HepG2 (cell line): ENCODE data around the gene KIAA1549. TPM values are rescaled to one million over a fixed set of nuclear protein-coding genes. Genes with fewer than 3 reads are reported as not detected.

Experiments
- ATAC-seq: fragments of 200-7000 bp; cut with Tn5 transposase; 3 replicates; pipeline ENCODE4 v1.9.1; 2020; ENCODE audit warnings: mild to moderate bottlenecking, moderate library complexity
- BruUV-seq: library from RNA; stranded (reverse); fragments of 400-500 nt; replicated peaks from 2 replicates; lab custom pipeline; 2021; lab: Mats Ljungman, UMichigan
- CTCF ChIA-PET: fragments of 300-600 bp; formaldehyde crosslinking; extraction: SDS; loops from one replicate; lab custom pipeline; 2021; ENCODE audit warnings: low total read pairs, inconsistent platforms, low intra/inter-chr PET ratio; lab: Yijun Ruan, JAX
- POLR2A ChIA-PET: fragments of 350-600 bp; sonication (Branson Sonifier 250); formaldehyde crosslinking; loops from one replicate; lab custom pipeline; 2020; ENCODE audit warnings: antibody characterized with exemption, inconsistent platforms; lab: Yijun Ruan, JAX
- DNase-seq: peaks from one replicate; pipeline ENCODE4 v3.0.0-alpha.2; 2015; ENCODE audit warnings: low spot score
- FAIRE-seq: peaks from 3 replicates; lab custom pipeline; 2011; peaks lifted over from hg19 to GRCh38; lab: Jason Lieb, UNC
- H2AFZ ChIP-seq: one replicate; pipeline ENCODE4 v1.6.1; 2011; ENCODE audit warnings: low read length, inconsistent platforms
- H3K27ac ChIP-seq: fragments of 300-600 bp; 3 replicates; pipeline ENCODE4 v1.8.0; 2011; ENCODE audit warnings: mixed run types, mild to moderate bottlenecking, mixed read lengths, low read length, inconsistent platforms; ENCODE audit not compliant: insufficient read depth; ENCODE audit errors: extremely low read length
- H3K27me3 ChIP-seq, 2 experiments: fragments of 200-600 bp in 1 of 2; 2 replicates in 1 of 2; 3 replicates in 1 of 2; pipeline versions ENCODE4 v1.6.0 to v1.8.0; 2011; ENCODE audit warnings: low read length in 2 of 2, mild to moderate bottlenecking in 2 of 2, moderate library complexity in 2 of 2, inconsistent platforms in 1 of 2; ENCODE audit not compliant: insufficient read depth in 2 of 2, control insufficient read depth in 1 of 2
- H3K36me3 ChIP-seq, 2 experiments: fragments of 200-600 bp in 1 of 2; replicated peaks in 1 of 2; 2 replicates in 1 of 2; 3 replicates in 1 of 2; pipeline versions ENCODE4 v1.5.1 to v1.8.0; 2011; ENCODE audit warnings: low read length in 2 of 2, inconsistent platforms in 1 of 2; ENCODE audit not compliant: insufficient read depth in 2 of 2, control insufficient read depth in 1 of 2
- H3K4me1 ChIP-seq: 2 replicates; pipeline ENCODE4 v1.5.1; 2012; ENCODE audit warnings: low read length, inconsistent platforms; ENCODE audit not compliant: insufficient read depth
- H3K4me2 ChIP-seq: 2 replicates; pipeline ENCODE4 v1.6.0; 2011; ENCODE audit warnings: low read depth, low read length, inconsistent platforms
- H3K4me3 ChIP-seq, 3 experiments: fragments of 200-600 bp in 1 of 3; sonication (generic), shearing (Covaris generic) in 1 of 3; replicated peaks in 1 of 3; 2 replicates each; pipeline ENCODE4 v1.5.1; 2011 to 2016; ENCODE audit warnings: low read length in 3 of 3, inconsistent platforms in 2 of 3, low read depth in 2 of 3, mild to moderate bottlenecking in 2 of 3, control low read depth in 1 of 3, mixed read lengths in 1 of 3; ENCODE audit not compliant: insufficient read depth in 1 of 3
- H3K79me2 ChIP-seq: one replicate; pipeline ENCODE4 v1.6.1; 2011; ENCODE audit warnings: low read length, inconsistent platforms; ENCODE audit not compliant: insufficient read depth
- H3K9ac ChIP-seq: 2 replicates; pipeline ENCODE4 v1.6.0; 2011; ENCODE audit warnings: mild to moderate bottlenecking, low read depth, low read length, inconsistent platforms; ENCODE audit not compliant: insufficient read depth
- H3K9me3 ChIP-seq: 2 replicates; pipeline ENCODE4 v1.5.1; 2012; ENCODE audit warnings: mild to moderate bottlenecking, low read length
- H4K20me1 ChIP-seq: 2 replicates; pipeline ENCODE4 v1.6.0; 2011; ENCODE audit warnings: inconsistent platforms, mild to moderate bottlenecking, low read length, moderate library complexity; ENCODE audit not compliant: insufficient read depth
- AGO1 ChIP-seq: fragments of 200-400 bp; formaldehyde crosslinking; IDR thresholded peaks from 2 replicates; pipeline ENCODE4 v1.6.1; 2017; ENCODE audit warnings: mild to moderate bottlenecking, low read depth, low read length, moderate library complexity; ENCODE audit not compliant: poor library complexity, severe bottlenecking
- CBFB ChIP-seq: sonication (generic); formaldehyde crosslinking; IDR thresholded peaks from 2 replicates; pipeline ENCODE4 v1.4.0; 2020; ENCODE audit warnings: missing genetic modification reagents
- CC2D1A ChIP-seq: sonication (generic); formaldehyde crosslinking; IDR thresholded peaks from 2 replicates; pipeline ENCODE4 v1.8.1; 2023; ENCODE audit warnings: mild to moderate bottlenecking, missing genetic modification reagents
- FOXO1 ChIP-seq: sonication (generic); formaldehyde crosslinking; IDR thresholded peaks from 2 replicates; pipeline ENCODE4 v1.4.0; 2020; ENCODE audit warnings: missing genetic modification reagents
- MYC ChIP-seq: sonication (generic); formaldehyde crosslinking; IDR thresholded peaks from 2 replicates; pipeline ENCODE4 v1.9.0; 2021; ENCODE audit warnings: missing genetic modification reagents, borderline replicate concordance
- NCOA1 ChIP-seq: sonication (generic); formaldehyde crosslinking; IDR thresholded peaks from 2 replicates; pipeline ENCODE4 v1.9.0; 2021; ENCODE audit warnings: missing genetic modification reagents
- TMF1 ChIP-seq: sonication (generic); formaldehyde crosslinking; IDR thresholded peaks from 2 replicates; pipeline ENCODE4 v1.8.1; 2022; ENCODE audit warnings: low read depth, missing genetic modification reagents
- TOE1 ChIP-seq: sonication (generic); formaldehyde crosslinking; IDR thresholded peaks from 2 replicates; pipeline ENCODE4 v1.4.0; 2020; ENCODE audit warnings: mild to moderate bottlenecking, missing genetic modification reagents
- ZMYM3 ChIP-seq: sonication (generic); formaldehyde crosslinking; IDR thresholded peaks from 2 replicates; pipeline ENCODE4 v1.5.1; 2020; ENCODE audit warnings: mild to moderate bottlenecking, missing genetic modification reagents
- ZNF3 ChIP-seq: IDR thresholded peaks from 2 replicates; pipeline ENCODE4 v1.7.0; 2017; ENCODE audit warnings: inconsistent platforms
- ZNF652 ChIP-seq: IDR thresholded peaks from 2 replicates; pipeline ENCODE4 v1.6.1; 2016; ENCODE audit warnings: low read depth, borderline replicate concordance
- ZNF780A ChIP-seq: sonication (generic); formaldehyde crosslinking; IDR thresholded peaks from 2 replicates; pipeline ENCODE4 v1.8.0; 2022; ENCODE audit warnings: mild to moderate bottlenecking, missing genetic modification reagents, moderate library complexity
- ZNF788 ChIP-seq: sonication (generic); formaldehyde crosslinking; IDR thresholded peaks from 2 replicates; pipeline ENCODE4 v1.5.0; 2020; ENCODE audit warnings: mild to moderate bottlenecking, missing genetic modification reagents, borderline replicate concordance
- in situ Hi-C: cut with HindIII; loops from 2 replicates; pipeline ENCODE4 v1.10.0; 2017; ENCODE audit warnings: low pct_unique_long_range_greater_than_20kb; ENCODE audit not compliant: extremely low pct_ligation_motif_present
- intact Hi-C: fragments of 100-400 bp; cut with micrococcal nuclease; formaldehyde crosslinking; loops from one replicate; pipeline ENCODE4 v1.10.0; 2022; ENCODE audit not compliant: unreplicated experiment
- polyA plus RNA-seq, 8 experiments: library from polyadenylated mRNA; depleted of rRNA in 3 of 8; stranded (reverse) in 7 of 8; unstranded in 1 of 8; fragments of >200 nt; fragmentation: Illumina TruSeq in 4 of 8; extraction: Trizol in 4 of 8; gene quantifications; 2 replicates each; pipeline versions ENCODE4 v1.2.1 to v1.2.3, GENCODE V29; 2011 to 2016; ENCODE audit warnings: low read depth in 4 of 8, missing spikeins in 1 of 8, mixed read lengths in 1 of 8; ENCODE audit not compliant: insufficient read depth in 1 of 8
- total RNA-seq, 5 experiments: library from RNA; depleted of rRNA; stranded (reverse); fragments of >200 nt; fragmentation: Illumina TruSeq; extraction: Trizol; gene quantifications; 2 replicates each; pipeline ENCODE4 v1.2.3, GENCODE V29; 2016; ENCODE audit warnings: low read depth in 1 of 5
- TF ChIP-seq, protein P1 (sequence below): IDR thresholded peaks from 2 replicates; pipeline ENCODE4 v1.6.1; 2018; ENCODE audit warnings: missing genetic modification reagents, mild to moderate bottlenecking, missing compliant biosample characterization

KIAA1549 gene
- total and polyA plus RNA-seq, 2 of the 13 experiments (the other 11 are each of a cell fraction or from before 2014, with no cell fraction given): 1.1 to 1.8 TPM

DNA sequence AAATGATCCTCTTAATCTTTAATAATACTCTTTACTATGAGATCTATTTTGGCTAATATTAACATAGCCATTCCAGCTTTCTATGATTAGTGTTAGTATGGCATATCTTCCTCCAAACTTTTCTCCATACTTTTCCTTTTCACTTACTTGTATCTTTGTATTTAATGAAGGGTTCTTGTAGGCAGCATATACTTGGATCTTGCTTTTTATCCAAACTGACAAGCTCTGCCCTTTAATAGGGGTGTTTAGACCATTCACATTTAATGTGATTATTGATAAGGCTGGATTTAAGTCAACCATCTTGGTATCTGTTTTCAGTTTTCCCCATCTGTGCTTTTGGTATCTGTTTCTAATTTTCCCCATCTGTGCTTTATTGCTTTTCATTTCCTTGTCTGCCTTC is 123.5 kb downstream of the KIAA1549 start:
- in situ Hi-C loops: no loop called here
- no peak for ATAC-seq
- H3K4me1 ChIP-seq: no peaks in the 10 kb centered on the region
- no peaks in the 10 kb centered on the region for H3K27me3 ChIP-seq
- H3K36me3 ChIP-seq: 0 out of 5 replicates have a peak, but pooled peaks cover 0 to 3% of the 10 kb centered on the region in 2 experiments
- CTCF ChIA-PET: no interaction called here
- H4K20me1 ChIP-seq: no peaks in the 10 kb centered on the region
- H2AFZ ChIP-seq: no peak overlapping the region
- no peak for TF ChIP-seq AGO1
- no peak for TF ChIP-seq ZNF780A (CRISPR knock-in tag)
- no peak for TF ChIP-seq ZNF652 (CRISPR knock-in tag)
- no peak for TF ChIP-seq ZMYM3 (CRISPR knock-in tag)
- TF ChIP-seq ZNF788 (CRISPR knock-in tag): no peak
- no peak for TF ChIP-seq TOE1 (CRISPR knock-in tag)
- no peak for TF ChIP-seq NCOA1 (CRISPR knock-in tag)
- no peak for TF ChIP-seq ZNF3 (CRISPR knock-in tag)
- TF ChIP-seq FOXO1 (CRISPR knock-in tag): no peak
- TF ChIP-seq, protein P1, sequence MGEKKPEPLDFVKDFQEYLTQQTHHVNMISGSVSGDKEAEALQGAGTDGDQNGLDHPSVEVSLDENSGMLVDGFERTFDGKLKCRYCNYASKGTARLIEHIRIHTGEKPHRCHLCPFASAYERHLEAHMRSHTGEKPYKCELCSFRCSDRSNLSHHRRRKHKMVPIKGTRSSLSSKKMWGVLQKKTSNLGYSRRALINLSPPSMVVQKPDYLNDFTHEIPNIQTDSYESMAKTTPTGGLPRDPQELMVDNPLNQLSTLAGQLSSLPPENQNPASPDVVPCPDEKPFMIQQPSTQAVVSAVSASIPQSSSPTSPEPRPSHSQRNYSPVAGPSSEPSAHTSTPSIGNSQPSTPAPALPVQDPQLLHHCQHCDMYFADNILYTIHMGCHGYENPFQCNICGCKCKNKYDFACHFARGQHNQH (CRISPR knock-in tag): no peak
- no peak for TF ChIP-seq TMF1 (CRISPR knock-in tag)
- no peak for TF ChIP-seq CBFB (CRISPR knock-in tag)
- no peak for TF ChIP-seq MYC (CRISPR knock-in tag)
- no peak for TF ChIP-seq CC2D1A (CRISPR knock-in tag)
- TF ChIP-seq, all 625 proteins: peak for 0
- Histone ChIP-seq H3K9ac (no peak overlapping the region), H3K27ac (no peak overlapping the region), H3K79me2 (no peaks in the 10 kb centered on the region), H3K4me2 (no peak overlapping the region), H3K9me3 (no peaks in the 10 kb centered on the region), H3K4me3 (no peak overlapping the region)
- POLR2A ChIA-PET: no interaction called here
- BruUV-seq: no TSS peak
- FAIRE-seq (no peak), DNase-seq (no peak)
- intact Hi-C loops: no loop called here
